Stimulated activated CD8-positive, alpha-beta memory T cell treated with anti-CD3 and anti-CD28 coated beads, Interleukin-15, amount 100 ng/mL, for 1 hour (primary cell): ENCODE results near the gene OR52J3.

Source experiments
- DNase-seq: peaks from one replicate; pipeline ENCODE4 v3.0.0-alpha.2; 2020; ENCODE audit warnings: low read depth

The OR52J3 gene

DNA sequence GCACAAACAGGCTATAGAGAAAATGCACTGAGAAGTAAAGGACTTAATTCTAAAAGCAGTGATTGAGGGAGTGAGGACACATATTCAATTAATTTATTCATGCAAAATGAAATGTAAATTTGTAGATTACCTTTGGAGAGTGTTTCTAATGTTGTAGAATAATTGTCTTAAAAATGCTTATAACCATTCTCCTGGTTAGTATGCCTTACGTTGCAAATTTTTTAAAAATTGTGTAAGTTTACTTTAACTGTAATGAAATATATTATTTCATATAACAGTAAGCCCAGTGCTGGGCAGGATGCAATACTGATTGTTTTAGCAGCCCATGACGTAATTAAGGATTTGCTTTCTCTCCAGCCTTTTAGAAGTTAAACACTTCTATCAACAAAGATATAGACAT, 49.7 kb downstream of the OR52J3 start:
- DNase-seq, result no peak
